Activated effector memory CD4-positive, alpha-beta T cell treated with Interleukin-2 at 50 U/mL for 16 hours (primary cell): ENCODE measurements around the gene CDK11A.
A peak's percentile ranks its signal among the peaks of the same experiment; 100 is the strongest.
"Not testable (repeated sequence)": the region's sequence is repeated elsewhere in the genome, so short reads cannot be mapped to it uniquely, and the experiment has no call there.

Source experiments
- DNase-seq: peaks from one replicate; pipeline ENCODE4 v3.0.0-alpha.2; 2020

The CDK11A gene

DNA sequence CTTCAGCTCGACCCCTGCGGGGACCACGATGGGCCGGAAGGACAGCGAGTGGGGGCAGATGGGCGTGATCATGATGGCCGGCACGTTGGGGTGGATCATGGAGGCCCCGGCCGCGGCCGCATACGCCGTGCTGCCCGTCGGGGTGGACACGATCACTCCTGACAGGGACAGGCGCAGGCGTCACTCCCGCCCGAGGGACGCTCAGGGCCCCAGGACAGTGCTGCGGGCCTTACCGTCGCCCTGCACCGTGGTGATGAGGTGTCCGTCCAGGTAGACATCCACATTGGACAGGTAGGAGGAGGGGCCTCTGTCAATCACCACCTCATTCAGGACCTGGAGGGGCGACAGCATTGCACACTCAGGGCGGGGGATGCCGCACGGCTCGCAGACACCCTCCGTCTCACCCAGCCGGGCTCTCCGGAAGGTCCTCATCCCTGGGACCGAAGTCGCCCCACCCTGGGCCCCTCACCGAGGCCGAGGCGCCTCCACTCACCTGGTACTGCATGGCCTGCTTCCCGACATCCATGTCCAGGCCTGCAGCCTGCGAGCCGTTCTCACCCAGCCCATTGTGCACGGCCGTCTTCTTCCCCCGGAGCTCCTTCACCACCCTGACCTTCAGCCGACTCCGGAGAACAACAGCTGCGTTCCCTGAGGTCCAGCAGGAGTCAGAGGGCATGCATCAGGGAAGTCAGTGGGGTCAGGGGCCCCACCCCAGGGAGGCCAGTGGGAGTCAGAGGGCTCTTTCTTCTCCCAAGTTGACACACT, 30.1 kb upstream of the CDK11A start:
- DNase-seq: no peak

DNA sequence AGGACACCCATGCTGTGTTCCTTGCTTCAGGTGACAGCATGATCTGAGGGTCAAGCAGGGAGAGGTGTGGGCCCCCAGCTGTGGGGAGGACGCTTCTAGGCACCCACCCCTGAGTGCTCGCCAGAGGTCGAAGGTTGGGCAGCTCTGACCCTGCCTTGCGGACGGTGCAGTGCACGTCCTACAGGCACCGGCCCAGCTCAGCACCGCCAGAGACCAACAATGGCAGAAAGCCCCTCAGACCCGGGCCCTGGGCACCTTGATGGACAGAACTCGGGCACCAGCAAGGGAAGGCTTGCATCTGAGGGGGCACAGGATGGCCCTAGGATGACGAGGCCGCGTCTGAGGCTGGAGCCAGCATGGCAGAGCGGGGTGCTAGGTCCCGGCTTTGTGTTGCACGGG, 29.4 kb upstream of the CDK11A start:
- no peak for DNase-seq

DNA sequence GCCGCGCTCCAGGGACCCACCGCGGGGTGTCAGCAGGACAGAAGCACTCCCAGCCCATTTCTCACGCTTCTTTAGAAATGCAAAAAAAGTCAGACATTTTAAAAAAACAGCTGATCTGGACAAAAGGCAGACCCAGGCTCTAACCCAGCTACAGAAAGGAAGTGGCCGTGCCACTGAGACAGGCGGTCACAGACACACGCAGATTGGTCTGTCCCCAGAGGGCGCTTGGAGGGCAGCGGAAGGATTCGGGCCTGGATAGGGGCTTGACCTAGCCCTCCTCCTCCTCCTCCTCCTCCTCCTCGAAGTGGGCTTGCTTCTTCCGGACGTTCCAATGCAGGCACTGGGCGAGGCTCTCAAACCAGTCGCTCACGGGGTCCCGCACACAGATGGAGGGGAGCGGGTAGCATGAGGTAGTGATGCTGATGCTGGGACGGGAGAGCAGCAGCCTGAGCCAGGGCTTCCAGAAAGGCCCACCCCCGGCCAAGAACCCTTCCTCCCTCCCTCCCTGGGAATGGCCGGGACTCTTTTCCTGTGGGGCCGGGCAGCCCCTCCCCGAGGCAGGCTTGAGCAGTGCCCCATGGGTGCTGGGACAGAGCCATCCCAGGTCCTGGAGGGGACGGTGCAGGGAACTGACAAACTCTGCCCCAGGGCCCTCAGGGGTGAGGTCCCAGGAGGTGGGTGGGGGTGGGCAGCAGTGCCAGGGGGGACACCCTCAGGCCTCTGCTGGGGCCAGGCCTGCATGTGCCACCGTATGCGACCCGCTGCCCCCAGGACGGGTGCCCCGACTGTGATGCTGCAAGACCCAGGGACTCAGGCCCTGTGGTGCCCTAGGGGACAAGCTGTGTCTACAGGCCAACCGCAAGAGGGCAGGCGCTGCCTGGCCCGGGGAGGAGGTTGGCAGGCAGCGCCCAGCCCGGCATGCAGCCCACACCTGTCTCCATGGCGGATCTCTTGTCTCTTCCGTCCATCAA, 28.8 kb upstream of the CDK11A start:
- DNase-seq: no peak

DNA sequence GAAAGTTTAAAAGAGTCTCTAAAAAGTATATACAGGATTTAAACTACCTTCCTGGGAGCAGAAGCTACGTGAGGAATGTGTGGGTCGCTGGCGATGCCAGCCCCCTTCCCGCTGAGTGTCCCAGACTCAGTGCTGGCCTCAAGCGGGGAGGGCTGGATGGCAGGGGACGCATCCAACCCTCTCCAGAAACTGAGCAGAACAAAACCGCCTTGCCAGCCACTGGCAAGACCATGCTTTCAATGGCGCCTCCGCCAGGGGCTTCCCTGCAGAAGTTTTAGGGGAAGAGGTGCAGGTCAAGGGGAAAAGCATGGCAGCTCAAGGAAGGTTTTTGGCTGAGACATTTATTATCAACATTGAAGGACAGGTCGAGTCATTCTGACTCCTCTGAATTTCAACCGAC, 28.0 kb upstream of the CDK11A start:
- no peak for DNase-seq

DNA sequence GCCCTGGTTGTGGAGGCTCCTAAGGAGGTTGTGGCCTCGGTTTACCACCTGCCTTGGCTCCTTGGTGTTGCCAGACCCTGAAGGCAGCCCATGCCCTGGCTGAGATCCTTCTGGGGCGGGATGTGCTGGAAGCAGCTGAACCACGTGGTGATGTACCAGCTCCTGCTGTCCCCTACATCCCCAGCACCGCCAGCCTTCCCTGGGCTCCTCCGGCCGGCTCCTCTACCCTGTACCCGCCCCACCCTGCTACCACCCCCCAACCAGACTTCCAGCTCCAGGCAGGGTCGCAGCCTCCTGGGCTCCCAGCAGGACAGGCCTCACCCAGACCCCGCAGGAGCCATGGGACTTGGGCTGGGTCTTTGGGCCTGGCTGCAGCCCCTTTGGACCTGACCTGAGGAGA, 25.8 kb upstream of the CDK11A start:
- DNase-seq: not testable (repeated sequence)

GRCh38 chr1:1748686-1749321, 24.6 kb upstream of the CDK11A start:
- DNase-seq: no peak

GRCh38 chr1:1746566-1746909, 22.4 kb upstream of the CDK11A start:
- DNase-seq: not testable (repeated sequence)

GRCh38 chr1:1745651-1746565, 21.8 kb upstream of the CDK11A start:
- peak; percentile 99 for DNase-seq

GRCh38 chr1:1742529-1742928, 18.4 kb upstream of the CDK11A start:
- not testable (repeated sequence) for DNase-seq

GRCh38 chr1:1741013-1741412, 16.9 kb upstream of the CDK11A start:
- DNase-seq: not testable (repeated sequence)

GRCh38 chr1:1738799-1739337, 14.7 kb upstream of the CDK11A start:
- not testable (repeated sequence) for DNase-seq

GRCh38 chr1:1737675-1738590, 13.8 kb upstream of the CDK11A start:
- not testable (repeated sequence) for DNase-seq

DNA sequence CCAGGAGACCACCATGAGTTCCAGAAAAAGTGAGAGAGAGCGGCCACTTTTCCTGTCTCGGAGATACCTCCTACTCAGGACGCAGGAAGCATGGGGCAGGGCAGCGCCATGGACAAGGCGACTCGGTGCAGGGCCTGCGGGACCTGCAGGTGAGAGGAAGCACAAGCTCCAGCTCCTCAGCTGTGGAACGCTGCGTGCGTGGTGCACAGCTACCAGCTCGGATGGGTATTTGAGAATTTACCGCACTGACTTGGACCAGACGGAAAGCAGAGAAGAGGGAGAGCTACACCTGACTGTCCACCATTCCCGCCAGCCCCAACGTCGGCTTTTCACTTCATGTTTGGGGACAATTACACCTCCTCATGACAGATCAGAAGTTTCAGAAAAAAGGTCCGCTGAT, 8.2 kb upstream of the CDK11A start:
- no peak for DNase-seq

DNA sequence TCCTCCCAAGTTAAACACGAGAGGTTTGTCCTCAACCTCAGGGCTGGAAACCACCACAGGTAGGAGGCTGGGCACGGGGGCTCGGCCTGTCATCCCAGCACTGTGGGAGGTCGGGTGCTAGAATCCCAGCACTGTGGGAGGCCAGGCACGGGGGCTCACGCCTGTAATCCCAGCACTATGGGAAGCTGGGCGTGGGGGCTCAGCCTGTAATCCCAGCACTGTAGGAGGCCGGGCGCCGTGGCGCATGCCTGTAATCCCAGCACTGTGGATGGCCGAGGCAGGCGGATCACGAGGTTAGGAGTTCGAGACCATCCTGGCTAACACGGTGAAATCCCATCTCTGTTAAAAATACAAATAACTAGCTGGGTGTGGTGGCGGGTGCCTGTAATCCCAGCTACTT, 6.7 kb upstream of the CDK11A start:
- no peak for DNase-seq

GRCh38 chr1:1730230-1730629, 6.1 kb upstream of the CDK11A start:
- not testable (repeated sequence) for DNase-seq

DNA sequence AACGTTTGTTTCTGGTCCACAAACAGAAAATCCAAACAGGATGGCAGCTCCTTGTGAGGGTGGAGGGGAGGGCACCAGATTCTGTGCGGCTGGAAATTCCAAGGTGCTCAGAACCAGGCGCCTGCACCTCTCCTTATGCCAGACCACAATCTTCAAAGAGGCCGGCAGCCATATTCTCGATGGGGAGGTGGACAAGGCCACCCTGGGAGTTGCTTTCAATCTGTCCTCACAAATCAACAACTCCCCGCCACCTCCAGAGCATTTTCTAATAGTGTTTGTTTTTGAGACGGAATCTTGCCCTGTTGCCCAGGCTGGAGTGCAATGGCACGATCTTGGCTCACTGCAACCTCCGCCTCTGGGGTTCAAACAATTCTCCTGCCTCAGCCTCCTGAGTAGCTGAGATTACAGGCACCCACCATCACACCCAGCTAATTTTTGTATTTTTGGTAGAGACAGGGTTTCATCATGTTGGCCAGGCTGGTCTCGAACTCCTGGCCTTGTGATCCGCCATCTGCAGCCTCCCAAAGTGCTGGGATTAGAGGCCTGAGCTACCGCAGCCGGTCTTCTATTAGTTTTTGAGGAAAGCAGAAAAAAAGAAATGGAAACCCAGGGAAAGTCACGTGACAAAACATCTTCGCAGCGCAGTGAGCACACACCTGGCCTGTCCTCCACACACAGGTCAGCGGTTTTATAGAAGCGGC, 5.1 kb upstream of the CDK11A start:
- DNase-seq: not testable (repeated sequence)

- DNase-seq: peak; percentile 49
These were observed 4.3 kb upstream of the CDK11A start for GRCh38 chr1:1728308-1729005.

- not testable (repeated sequence) for DNase-seq
These were observed 3.0 kb upstream of the CDK11A start for GRCh38 chr1:1727131-1727651.

DNA sequence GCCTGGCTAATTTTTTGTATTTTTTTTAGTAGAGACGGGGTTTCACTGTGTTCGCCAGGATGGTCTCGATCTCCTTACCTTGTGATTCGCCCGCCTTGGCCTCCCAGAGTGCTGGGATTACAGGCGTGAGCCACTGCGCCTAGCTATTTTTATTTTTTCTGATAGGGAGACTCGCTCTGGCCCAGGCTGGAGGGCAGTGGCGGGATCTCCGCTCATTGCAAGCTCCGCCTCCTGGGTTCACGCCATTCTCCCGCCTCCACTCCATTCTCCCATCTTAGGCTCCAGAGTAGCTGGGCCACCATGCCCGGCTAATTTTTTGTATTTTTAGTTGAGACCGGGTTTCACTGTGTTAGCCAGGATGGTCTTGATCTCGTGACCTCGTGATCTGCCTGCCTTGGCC, 1.9 kb upstream of the CDK11A start:
- not testable (repeated sequence) for DNase-seq
